A549 (cell line): ENCODE results near the gene SMC5.

Source experiments
- CTCF ChIP-seq: fragments of >200 bp; sonication (Bioruptor Twin); formaldehyde crosslinking; IDR thresholded peaks from 3 replicates; pipeline ENCODE4 v1.5.1; 2016
- HEYL ChIP-seq: fragments of 250-450 bp; sonication (Bioruptor Pico); IDR thresholded peaks from 2 replicates; pipeline ENCODE4 v1.8.0; 2021; ENCODE audit warnings: mild to moderate bottlenecking, moderate library complexity
- HOXA7 ChIP-seq: fragments of 250-450 bp; sonication (Bioruptor Pico); IDR thresholded peaks from 2 replicates; pipeline ENCODE4 v1.5.0; 2020; ENCODE audit warnings: mild to moderate bottlenecking, moderate library complexity
- MAX ChIP-seq: IDR thresholded peaks from 2 replicates; pipeline ENCODE4 v1.6.1; 2012
- NFE2L2 ChIP-seq: fragments of 150-350 bp; conservative IDR thresholded peaks from 2 replicates; pipeline ENCODE4 v1.6.1; 2014; ENCODE audit warnings: low read length
- NR3C1 ChIP-seq: fragments of >200 bp; sonication (Bioruptor Twin); formaldehyde crosslinking; IDR thresholded peaks from 3 replicates; pipeline ENCODE4 v1.6.1; 2017
- POLR2A ChIP-seq: IDR thresholded peaks from 2 replicates; pipeline ENCODE4 v1.6.1; 2012; ENCODE audit warnings: mild to moderate bottlenecking, low read length
- POLR2AphosphoS2 ChIP-seq: conservative IDR thresholded peaks from 2 replicates; pipeline ENCODE4 v1.6.1; 2012; ENCODE audit warnings: low read length, improper control_type of control experiment, inconsistent platforms
- RAD21 ChIP-seq, 2 experiments: fragments of >200 bp in 1 of 2; sonication (Bioruptor Twin) in 1 of 2; formaldehyde crosslinking in 1 of 2; IDR thresholded peaks in 1 of 2; conservative IDR thresholded peaks in 1 of 2; 2 replicates in 1 of 2; 3 replicates in 1 of 2; pipeline ENCODE4 v1.6.1; 2012 to 2018; ENCODE audit warnings: inconsistent platforms in 1 of 2
- RFX5 ChIP-seq: fragments of 450-650 bp; IDR thresholded peaks from 2 replicates; pipeline ENCODE4 v1.7.1; 2014; ENCODE audit warnings: antibody characterized with exemption, mild to moderate bottlenecking, moderate library complexity
- SREBF2 ChIP-seq: fragments of 450-650 bp; IDR thresholded peaks from 2 replicates; pipeline ENCODE4 v1.6.1; 2014; ENCODE audit warnings: mild to moderate bottlenecking, moderate library complexity
- ZNF302 ChIP-seq: fragments of 250-450 bp; sonication (Bioruptor Pico); IDR thresholded peaks from 2 replicates; pipeline ENCODE4 v1.9.0; 2021; ENCODE audit warnings: inconsistent platforms, mild to moderate bottlenecking, moderate library complexity
- TF ChIP-seq, protein P1 (sequence below): fragments of 450-650 bp; IDR thresholded peaks from 2 replicates; pipeline ENCODE4 v1.6.1; 2014; ENCODE audit warnings: antibody characterized with exemption
- TF ChIP-seq, protein P2 (sequence below): fragments of 200-600 bp; sonication (generic); IDR thresholded peaks from 2 replicates; pipeline ENCODE4 v1.6.1; 2016; ENCODE audit warnings: antibody characterized with exemption, mild to moderate bottlenecking, moderate library complexity

DNA sequence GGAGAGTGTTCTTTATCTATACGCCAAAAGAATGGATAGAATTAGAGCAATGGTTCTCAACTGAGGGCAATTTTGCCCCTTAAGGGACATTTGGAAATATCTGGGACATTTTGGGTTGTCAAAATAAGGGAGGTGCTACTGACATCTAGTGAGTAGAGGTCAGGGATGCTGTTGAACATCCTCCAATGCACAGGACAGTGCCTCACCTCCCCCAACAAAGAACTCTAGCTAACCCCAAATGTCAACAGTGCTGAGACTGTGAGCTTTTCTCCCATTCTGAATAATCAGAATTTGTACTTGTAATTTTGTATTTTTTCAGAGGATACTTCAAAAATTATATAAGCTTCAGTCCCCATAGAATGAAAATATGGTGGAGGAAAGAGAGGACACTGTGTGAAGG lies 8.6 kb upstream of the SMC5 start:
- TF ChIP-seq CTCF (no peak), POLR2AphosphoS2 (no peak), POLR2A (no peak), MAX (no peak), HOXA7 (CRISPR knock-in tag) (no peak), NR3C1 (no peak), RAD21 (conservative IDR thresholded peaks at IDR 0.05 in 1 of 2, IDR thresholded peaks at IDR 0.05 in 1 of 2) (no peak), SREBF2 (no peak), NFE2L2 (no peak), ZNF302 (CRISPR knock-in tag) (no peak), HEYL (CRISPR knock-in tag) (no peak), RFX5 (no peak)
- TF ChIP-seq, protein P1, sequence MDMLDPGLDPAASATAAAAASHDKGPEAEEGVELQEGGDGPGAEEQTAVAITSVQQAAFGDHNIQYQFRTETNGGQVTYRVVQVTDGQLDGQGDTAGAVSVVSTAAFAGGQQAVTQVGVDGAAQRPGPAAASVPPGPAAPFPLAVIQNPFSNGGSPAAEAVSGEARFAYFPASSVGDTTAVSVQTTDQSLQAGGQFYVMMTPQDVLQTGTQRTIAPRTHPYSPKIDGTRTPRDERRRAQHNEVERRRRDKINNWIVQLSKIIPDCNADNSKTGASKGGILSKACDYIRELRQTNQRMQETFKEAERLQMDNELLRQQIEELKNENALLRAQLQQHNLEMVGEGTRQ, result no peak
- TF ChIP-seq, protein P2, sequence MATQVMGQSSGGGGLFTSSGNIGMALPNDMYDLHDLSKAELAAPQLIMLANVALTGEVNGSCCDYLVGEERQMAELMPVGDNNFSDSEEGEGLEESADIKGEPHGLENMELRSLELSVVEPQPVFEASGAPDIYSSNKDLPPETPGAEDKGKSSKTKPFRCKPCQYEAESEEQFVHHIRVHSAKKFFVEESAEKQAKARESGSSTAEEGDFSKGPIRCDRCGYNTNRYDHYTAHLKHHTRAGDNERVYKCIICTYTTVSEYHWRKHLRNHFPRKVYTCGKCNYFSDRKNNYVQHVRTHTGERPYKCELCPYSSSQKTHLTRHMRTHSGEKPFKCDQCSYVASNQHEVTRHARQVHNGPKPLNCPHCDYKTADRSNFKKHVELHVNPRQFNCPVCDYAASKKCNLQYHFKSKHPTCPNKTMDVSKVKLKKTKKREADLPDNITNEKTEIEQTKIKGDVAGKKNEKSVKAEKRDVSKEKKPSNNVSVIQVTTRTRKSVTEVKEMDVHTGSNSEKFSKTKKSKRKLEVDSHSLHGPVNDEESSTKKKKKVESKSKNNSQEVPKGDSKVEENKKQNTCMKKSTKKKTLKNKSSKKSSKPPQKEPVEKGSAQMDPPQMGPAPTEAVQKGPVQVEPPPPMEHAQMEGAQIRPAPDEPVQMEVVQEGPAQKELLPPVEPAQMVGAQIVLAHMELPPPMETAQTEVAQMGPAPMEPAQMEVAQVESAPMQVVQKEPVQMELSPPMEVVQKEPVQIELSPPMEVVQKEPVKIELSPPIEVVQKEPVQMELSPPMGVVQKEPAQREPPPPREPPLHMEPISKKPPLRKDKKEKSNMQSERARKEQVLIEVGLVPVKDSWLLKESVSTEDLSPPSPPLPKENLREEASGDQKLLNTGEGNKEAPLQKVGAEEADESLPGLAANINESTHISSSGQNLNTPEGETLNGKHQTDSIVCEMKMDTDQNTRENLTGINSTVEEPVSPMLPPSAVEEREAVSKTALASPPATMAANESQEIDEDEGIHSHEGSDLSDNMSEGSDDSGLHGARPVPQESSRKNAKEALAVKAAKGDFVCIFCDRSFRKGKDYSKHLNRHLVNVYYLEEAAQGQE, result no peak
